ENCODE measurements around the gene SIK3. TPM values are rescaled to one million over a fixed set of nuclear protein-coding genes. Genes with fewer than 3 reads are reported as not detected.

SIK3 gene
- polyA plus RNA-seq, 1 of the 3 experiments (the other 2 are of a cell fraction) = 5.1 TPM

- peaks cover 31% of the 10 kb centered on the region for H3F3A ChIP-seq (replicated peaks; ENCODE audit: insufficient read depth)
- peak overlapping the region in 1 of 2 experiments; percentile 79; a peak in 2 of 4 replicates for H3K27ac ChIP-seq (ENCODE audit: low read depth in 2 of 2, low read length in 1 of 2)
- CTCF ChIA-PET = interaction anchor here (1.0 to 2.0 kb wide), 5 partner anchors 17 to 373 kb away, joined by 3 to 7 read pairs (median 5); no protein-coding TSS in a partner anchor
- peaks cover 7 to 20% of the 10 kb centered on the region in 2 experiments for H3K36me3 ChIP-seq (replicated peaks in 1 of 2; ENCODE audit: control insufficient read depth in 1 of 2, insufficient read depth in 2 of 2, low read length in 1 of 2)
- H3K79me2 ChIP-seq (ENCODE audit: insufficient read depth) = no peaks in the 10 kb centered on the region
- H3K4me1 ChIP-seq (ENCODE audit: control insufficient read depth in 1 of 2, insufficient read depth in 2 of 2, low read depth in 1 of 2, low read length in 1 of 2) = peaks cover 15 to 33% of the 10 kb centered on the region in 2 experiments
- DNase-seq = no peak
- TF ChIP-seq SIN3A (IDR thresholded peaks at IDR 0.05; ENCODE audit: borderline replicate concordance, low read depth, low read length) (no peak), RCOR1 (IDR thresholded peaks at IDR 0.05; ENCODE audit: low read length) (no peak), TEAD4 (IDR thresholded peaks at IDR 0.05; ENCODE audit: borderline replicate concordance, insufficient read depth) (no peak), RAD21 (IDR thresholded peaks at IDR 0.05; ENCODE audit: low read length) (no peak), PBX3 (IDR thresholded peaks at IDR 0.05) (peak; percentile 15; the same call in 1 of the 2 replicates), NFIC (IDR thresholded peaks at IDR 0.05; ENCODE audit: borderline replicate concordance) (peak; percentile 63), TCF12 (IDR thresholded peaks at IDR 0.05) (peak; percentile 13; the same call in 1 of the 2 replicates), GATA2 (CRISPR knock-in tag; IDR thresholded peaks at IDR 0.05) (no peak), RFX5 (IDR thresholded peaks at IDR 0.05; ENCODE audit: low read length) (no peak), JUND (IDR thresholded peaks at IDR 0.05) (peak; percentile 36; the same call in 1 of the 2 replicates), FOXM1 (IDR thresholded peaks at IDR 0.05; ENCODE audit: low read depth) (0 out of 2 replicates have a peak, but pooled peaks have one; percentile 23), FOSL2 (IDR thresholded peaks at IDR 0.05; ENCODE audit: borderline replicate concordance, low read depth) (no peak; the same call in 1 of the 2 replicates)
- TF ChIP-seq, protein P1, sequence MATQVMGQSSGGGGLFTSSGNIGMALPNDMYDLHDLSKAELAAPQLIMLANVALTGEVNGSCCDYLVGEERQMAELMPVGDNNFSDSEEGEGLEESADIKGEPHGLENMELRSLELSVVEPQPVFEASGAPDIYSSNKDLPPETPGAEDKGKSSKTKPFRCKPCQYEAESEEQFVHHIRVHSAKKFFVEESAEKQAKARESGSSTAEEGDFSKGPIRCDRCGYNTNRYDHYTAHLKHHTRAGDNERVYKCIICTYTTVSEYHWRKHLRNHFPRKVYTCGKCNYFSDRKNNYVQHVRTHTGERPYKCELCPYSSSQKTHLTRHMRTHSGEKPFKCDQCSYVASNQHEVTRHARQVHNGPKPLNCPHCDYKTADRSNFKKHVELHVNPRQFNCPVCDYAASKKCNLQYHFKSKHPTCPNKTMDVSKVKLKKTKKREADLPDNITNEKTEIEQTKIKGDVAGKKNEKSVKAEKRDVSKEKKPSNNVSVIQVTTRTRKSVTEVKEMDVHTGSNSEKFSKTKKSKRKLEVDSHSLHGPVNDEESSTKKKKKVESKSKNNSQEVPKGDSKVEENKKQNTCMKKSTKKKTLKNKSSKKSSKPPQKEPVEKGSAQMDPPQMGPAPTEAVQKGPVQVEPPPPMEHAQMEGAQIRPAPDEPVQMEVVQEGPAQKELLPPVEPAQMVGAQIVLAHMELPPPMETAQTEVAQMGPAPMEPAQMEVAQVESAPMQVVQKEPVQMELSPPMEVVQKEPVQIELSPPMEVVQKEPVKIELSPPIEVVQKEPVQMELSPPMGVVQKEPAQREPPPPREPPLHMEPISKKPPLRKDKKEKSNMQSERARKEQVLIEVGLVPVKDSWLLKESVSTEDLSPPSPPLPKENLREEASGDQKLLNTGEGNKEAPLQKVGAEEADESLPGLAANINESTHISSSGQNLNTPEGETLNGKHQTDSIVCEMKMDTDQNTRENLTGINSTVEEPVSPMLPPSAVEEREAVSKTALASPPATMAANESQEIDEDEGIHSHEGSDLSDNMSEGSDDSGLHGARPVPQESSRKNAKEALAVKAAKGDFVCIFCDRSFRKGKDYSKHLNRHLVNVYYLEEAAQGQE (IDR thresholded peaks at IDR 0.05; ENCODE audit: low read depth, low read length) = no peak
- TF ChIP-seq, protein P2, sequence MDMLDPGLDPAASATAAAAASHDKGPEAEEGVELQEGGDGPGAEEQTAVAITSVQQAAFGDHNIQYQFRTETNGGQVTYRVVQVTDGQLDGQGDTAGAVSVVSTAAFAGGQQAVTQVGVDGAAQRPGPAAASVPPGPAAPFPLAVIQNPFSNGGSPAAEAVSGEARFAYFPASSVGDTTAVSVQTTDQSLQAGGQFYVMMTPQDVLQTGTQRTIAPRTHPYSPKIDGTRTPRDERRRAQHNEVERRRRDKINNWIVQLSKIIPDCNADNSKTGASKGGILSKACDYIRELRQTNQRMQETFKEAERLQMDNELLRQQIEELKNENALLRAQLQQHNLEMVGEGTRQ (IDR thresholded peaks at IDR 0.05; ENCODE audit: borderline replicate concordance, low read depth, low read length) = no peak
- no peaks in the 10 kb centered on the region for H3K27me3 ChIP-seq (ENCODE audit: insufficient read depth)
- H3K4me3 ChIP-seq (ENCODE audit: low read depth in 2 of 2, low read length in 1 of 2) = no peak overlapping the region
- peak overlapping the region; percentile 40 for H3K9ac ChIP-seq
- no peak overlapping the region for H2AFZ ChIP-seq (ENCODE audit: low read depth)
- no peaks in the 10 kb centered on the region for H4K20me1 ChIP-seq (ENCODE audit: insufficient read depth)
- POLR2A ChIA-PET = no interaction called here
- no peaks in the 10 kb centered on the region for H3K9me2 ChIP-seq
- peak overlapping the region; percentile 16 for H3K4me2 ChIP-seq
- 48% methylated on average over 6 of the region's 6 CpGs for WGBS (ENCODE audit: low lambda C conversion rate)
- H3K9me3 ChIP-seq = no peaks in the 10 kb centered on the region
Observed at GRCh38 chr11:116853461-116854073, 244.7 kb downstream of the SIK3 start.
